Body of pancreas (tissue), 4 donors: Measurements from ENCODE around the gene LCE1A. TPM values are rescaled to one million over a fixed set of nuclear protein-coding genes. Genes with fewer than 3 reads are reported as not detected.

Experiments
- ATAC-seq: fragments of 150-250 bp; one replicate; pipeline ENCODE4 v1.9.1; 2016
- DNase-seq, 4 donors: peaks; one replicate each; pipeline ENCODE4 v3.0.0-alpha.2; 2019
- H3K27ac ChIP-seq, 4 donors: fragments of 200-600 bp; sonication (generic); 1 replicate in 3 of 4; 2 replicates in 1 of 4; pipeline versions ENCODE4 v1.5.1 to v1.6.1; 2016 to 2019; ENCODE audit warnings: mild to moderate bottlenecking in 1 of 4, mixed read lengths in 1 of 4, moderate library complexity in 1 of 4
- H3K27me3 ChIP-seq, 2 donors: fragments of 200-600 bp; sonication (generic); one replicate each; pipeline ENCODE4 v1.6.0; 2016; ENCODE audit warnings: mild to moderate bottlenecking in 1 of 2
- H3K36me3 ChIP-seq, 2 donors: fragments of 200-600 bp; sonication (generic); replicated peaks in 1 of 2; 2 replicates each; pipeline ENCODE4 v1.5.1; 2016; ENCODE audit warnings: low read depth in 2 of 2; ENCODE audit not compliant: insufficient read depth in 1 of 2
- H3K4me1 ChIP-seq: fragments of 200-600 bp; sonication (generic); one replicate; pipeline ENCODE4 v1.6.0; 2016
- H3K4me3 ChIP-seq, 2 donors: fragments of 200-600 bp; sonication (generic); 1 replicate in 1 of 2; 2 replicates in 1 of 2; pipeline ENCODE4 v1.5.1; 2016 to 2019
- H3K9me3 ChIP-seq, 3 donors: fragments of 200-600 bp; sonication (generic); 1 replicate in 2 of 3; 2 replicates in 1 of 3; pipeline ENCODE4 v1.5.1; 2016
- CTCF ChIP-seq, 7 experiments: fragments of 450-650 bp in 4 of 7; fragments of 200-600 bp in 3 of 7; sonication (generic) in 3 of 7; IDR thresholded peaks; one replicate each; pipeline ENCODE4 v1.5.1; 2016 to 2019; ENCODE audit warnings: antibody characterized with exemption in 7 of 7
- POLR2A ChIP-seq, 3 donors: fragments of 450-650 bp; IDR thresholded peaks; one replicate each; pipeline ENCODE4 v1.6.1; 2016; ENCODE audit warnings: antibody characterized with exemption in 3 of 3, mild to moderate bottlenecking in 2 of 3
- WGBS, 2 donors: methylation state at CpG; one replicate each; pipeline ENCODE4 v1.1.5; 2017; 5-methylcytosine and 5-hydroxymethylcytosine counted together
- intact Hi-C: fragments of 100-400 bp; cut with DNase I; formaldehyde crosslinking; loops from one replicate; pipeline ENCODE4 v1.15.1; 2023
- total RNA-seq, 2 donors: library from RNA; depleted of rRNA; stranded (reverse); fragments of >200 nt; gene quantifications; one replicate each; pipeline ENCODE4 v1.1.0, GENCODE V29; 2016

Gene LCE1A
- total RNA-seq, 2 donors from 2014 or later, result not detected

- no peaks in the 10 kb centered on the region for H3K9me3 ChIP-seq
These were observed 10.0 kb upstream of the LCE1A start for GRCh38 chr1:152817309-152817708.

GRCh38 chr1:152823294-152823693, 4.0 kb upstream of the LCE1A start:
- 37 to 43% methylated on average over 5 of the region's 5 CpGs for WGBS, 2 donors
- Histone ChIP-seq H3K27me3 (no peaks in the 10 kb centered on the region), H3K4me1 (no peaks in the 10 kb centered on the region), H3K9me3 (no peaks in the 10 kb centered on the region), H3K27ac (no peak overlapping the region), H3K36me3 (no peaks in the 10 kb centered on the region), H3K4me3 (no peak overlapping the region)
- intact Hi-C loops, result no loop called here
- TF ChIP-seq POLR2A (IDR thresholded peaks at IDR 0.05) (no peak), CTCF (IDR thresholded peaks at IDR 0.05) (no peak)
- no peak for DNase-seq
- no peak for ATAC-seq

More at GRCh38 chr1:152817309-152817708, 10.0 kb upstream of the LCE1A start:
- DNase-seq (no peak), ATAC-seq (no peak)
- no peak overlapping the region for H3K4me3 ChIP-seq
- H3K36me3 ChIP-seq, result no peaks in the 10 kb centered on the region
- no peaks in the 10 kb centered on the region for H3K4me1 ChIP-seq
- TF ChIP-seq POLR2A (IDR thresholded peaks at IDR 0.05) (no peak), CTCF (IDR thresholded peaks at IDR 0.05) (no peak)
- H3K27me3 ChIP-seq, result no peaks in the 10 kb centered on the region
- intact Hi-C loops, result no loop called here
- WGBS, 2 donors, result 81 to 84% methylated on average over 6 of the region's 6 CpGs
- H3K27ac ChIP-seq, result no peak overlapping the region

GRCh38 chr1:152824964-152825363, 2.3 kb upstream of the LCE1A start:
- Histone ChIP-seq H3K27ac (no peak overlapping the region), H3K4me3 (no peak overlapping the region), H3K36me3 (no peaks in the 10 kb centered on the region), H3K4me1 (no peaks in the 10 kb centered on the region), H3K9me3 (no peaks in the 10 kb centered on the region), H3K27me3 (no peaks in the 10 kb centered on the region)
- ATAC-seq (no peak), DNase-seq (no peak)
- TF ChIP-seq CTCF (IDR thresholded peaks at IDR 0.05), result no peak
- no peak for TF ChIP-seq POLR2A (IDR thresholded peaks at IDR 0.05)
- intact Hi-C loops, result no loop called here

- H3K4me3 ChIP-seq, result no peak overlapping the region
- no peaks in the 10 kb centered on the region for H3K4me1 ChIP-seq
- H3K27ac ChIP-seq, result no peak overlapping the region
- no peak for DNase-seq
- TF ChIP-seq CTCF (IDR thresholded peaks at IDR 0.05) (no peak), POLR2A (IDR thresholded peaks at IDR 0.05) (no peak)
- H3K36me3 ChIP-seq, result no peaks in the 10 kb centered on the region
- no peaks in the 10 kb centered on the region for H3K27me3 ChIP-seq
- intact Hi-C loops, result no loop called here
- ATAC-seq, result no peak
- WGBS, 2 donors, result 39 to 43% methylated on average over 2 of the region's 2 CpGs
- H3K9me3 ChIP-seq, result no peaks in the 10 kb centered on the region
These were observed 9.6 kb downstream of the LCE1A start for GRCh38 chr1:152836870-152837269.

- Histone ChIP-seq H3K4me1 (no peaks in the 10 kb centered on the region), H3K36me3 (no peaks in the 10 kb centered on the region), H3K4me3 (no peak within 1 kb of the TSS), H3K9me3 (no peaks in the 10 kb centered on the region), H3K27me3 (no peaks in the 10 kb centered on the region), H3K27ac (no peak within 1 kb of the TSS)
- no peak for DNase-seq
- WGBS, 2 donors, result 57 to 80% methylated on average over 3 of the region's 3 CpGs
- ATAC-seq, result no peak
- intact Hi-C loops, result no loop called here
- TF ChIP-seq POLR2A (IDR thresholded peaks at IDR 0.05) (no peak), CTCF (IDR thresholded peaks at IDR 0.05) (no peak)
These were observed 15.3 kb downstream of the LCE1A start, which contains the start of gene LCE6A for GRCh38 chr1:152842556-152842955. Gene LCE6A, plus strand, starts transcription at chr1:152842856. Its CDS starts 665 bp downstream, at chr1:152843521.
